ENCODE results near the gene SINHCAF.

SINHCAF gene

GRCh38 chr12:31231611-31232360 is 94.2 kb downstream of the SINHCAF start:
- no peak for DNase-seq
